HCT116 (cell line): ENCODE data around the gene ALAS1. TPM values are rescaled to one million over a fixed set of nuclear protein-coding genes. Genes with fewer than 3 reads are reported as not detected.

ENCODE experiments used
- ATAC-seq: fragments of 200-7000 bp; cut with Tn5 transposase; 2 replicates; pipeline ENCODE4 v1.9.1; 2020; ENCODE audit warnings: mild to moderate bottlenecking, moderate library complexity
- BruUV-seq: library from RNA; stranded (reverse); fragments of 400-500 nt; replicated peaks from 2 replicates; lab custom pipeline; 2021; lab: Mats Ljungman, UMichigan
- CTCF ChIA-PET: fragments of 300-600 bp; sonication (Branson Sonifier 250); formaldehyde crosslinking; loops from one replicate; lab custom pipeline; 2021; ENCODE audit warnings: antibody characterized with exemption; lab: Charles Lee
- POLR2A ChIA-PET: fragments of 300-600, 350-600 bp; sonication (Branson Sonifier 250); formaldehyde crosslinking; loops from one replicate; lab custom pipeline; 2021; ENCODE audit warnings: antibody characterized with exemption; lab: Charles Lee
- RAD21 ChIA-PET, 2 experiments: fragments of 300-600 bp; sonication (Branson Sonifier 250); formaldehyde crosslinking; loops; one replicate each; lab custom pipeline; 2023; ENCODE audit warnings: low total read pairs in 2 of 2; ENCODE audit not compliant: uncharacterized antibody in 2 of 2, unreplicated experiment in 2 of 2, low non-redundant PET in 1 of 2; lab: Charles Lee
- DNase-seq: peaks from one replicate; pipeline ENCODE4 v3.0.0-alpha.2; 2010; ENCODE audit warnings: low read depth, low spot score
- H2AFZ ChIP-seq: fragments of 200-600 bp; shearing (Covaris generic), sonication (generic); 2 replicates; pipeline ENCODE4 v1.6.1; 2017; ENCODE audit warnings: low read depth, mixed run types, mixed read lengths, antibody characterized with exemption, low read length; ENCODE audit not compliant: poor library complexity, severe bottlenecking
- H3K27ac ChIP-seq: 2 replicates; pipeline ENCODE4 v1.5.1; 2012; ENCODE audit warnings: low read depth, low read length
- H3K27me3 ChIP-seq: fragments of 200-600 bp; sonication (generic); 2 replicates; pipeline ENCODE4 v1.6.1; 2016; ENCODE audit warnings: mixed run types, low read length, mixed read lengths; ENCODE audit not compliant: insufficient read depth
- H3K36me3 ChIP-seq, 2 experiments: fragments of 200-500 bp in 1 of 2; fragments of 200-600 bp in 1 of 2; sonication (Bioruptor generic) in 1 of 2; sonication (generic) in 1 of 2; 2 replicates each; pipeline versions ENCODE4 v1.5.1 to v1.6.1; 2014 to 2016; ENCODE audit warnings: low read length in 2 of 2, inconsistent platforms in 1 of 2, mixed read lengths in 1 of 2, mixed run types in 1 of 2; ENCODE audit not compliant: insufficient read depth in 2 of 2, control insufficient read depth in 1 of 2
- H3K4me1 ChIP-seq, 2 experiments: fragments of 200-600 bp in 1 of 2; sonication (generic) in 1 of 2; 2 replicates each; pipeline versions ENCODE4 v1.5.1 to v1.6.1; 2012 to 2017; ENCODE audit warnings: low read length in 2 of 2, inconsistent platforms in 1 of 2, mild to moderate bottlenecking in 1 of 2, mixed read lengths in 1 of 2, mixed run types in 1 of 2, moderate library complexity in 1 of 2; ENCODE audit not compliant: insufficient read depth in 2 of 2, control insufficient read depth in 1 of 2
- H3K4me2 ChIP-seq: fragments of 200-600 bp; sonication (generic); 2 replicates; pipeline ENCODE4 v1.6.1; 2017; ENCODE audit warnings: mixed run types, low read length, mixed read lengths
- H3K4me3 ChIP-seq, 2 experiments: fragments of 200-600 bp in 1 of 2; sonication (generic) in 1 of 2; replicated peaks in 1 of 2; 2 replicates each; pipeline ENCODE4 v1.5.1; 2011 to 2016; ENCODE audit warnings: low read length in 2 of 2, control low read depth in 1 of 2, low read depth in 1 of 2, mild to moderate bottlenecking in 1 of 2, mixed read lengths in 1 of 2, mixed run types in 1 of 2
- H3K79me2 ChIP-seq: fragments of 200-600 bp; sonication (generic); 2 replicates; pipeline ENCODE4 v1.6.1; 2017; ENCODE audit warnings: mild to moderate bottlenecking, mixed run types, low read length, moderate library complexity, mixed read lengths; ENCODE audit not compliant: insufficient read depth
- H3K9ac ChIP-seq: fragments of 200-600 bp; sonication (generic); 2 replicates; pipeline ENCODE4 v1.6.1; 2016; ENCODE audit warnings: low read length, mixed read lengths
- H3K9me2 ChIP-seq: fragments of 200-600 bp; sonication (generic), shearing (Covaris generic); 2 replicates; pipeline ENCODE4 v1.6.1; 2017; ENCODE audit warnings: mixed run types, mild to moderate bottlenecking, moderate library complexity; ENCODE audit not compliant: insufficient read depth
- H3K9me3 ChIP-seq, 2 experiments: fragments of 200-500 bp in 1 of 2; fragments of 200-600 bp in 1 of 2; sonication (Bioruptor generic) in 1 of 2; sonication (generic) in 1 of 2; 2 replicates each; pipeline ENCODE4 v1.6.1; 2014 to 2017; ENCODE audit warnings: low read length in 2 of 2, mixed read lengths in 2 of 2, inconsistent platforms in 1 of 2, low read depth in 1 of 2, mild to moderate bottlenecking in 1 of 2, mixed run types in 1 of 2, moderate library complexity in 1 of 2; ENCODE audit not compliant: control insufficient read depth in 1 of 2, insufficient read depth in 1 of 2
- H4K20me1 ChIP-seq: fragments of 200-600 bp; sonication (generic), shearing (Covaris generic); 2 replicates; pipeline ENCODE4 v1.6.1; 2017; ENCODE audit warnings: mixed run types, mild to moderate bottlenecking, moderate library complexity; ENCODE audit not compliant: insufficient read depth
- CBX3 ChIP-seq: IDR thresholded peaks from 2 replicates; pipeline ENCODE4 v1.6.1; 2012; ENCODE audit warnings: low read depth
- CEBPB ChIP-seq: IDR thresholded peaks from 2 replicates; pipeline ENCODE4 v1.6.1; 2012; ENCODE audit warnings: low read depth
- ELF1 ChIP-seq: IDR thresholded peaks from 2 replicates; pipeline ENCODE4 v1.6.1; 2012; ENCODE audit warnings: low read depth, borderline replicate concordance
- RAD21 ChIP-seq: IDR thresholded peaks from 2 replicates; pipeline ENCODE4 v1.6.1; 2012; ENCODE audit warnings: low read depth, mild to moderate bottlenecking
- ZFX ChIP-seq: fragments of 450-650 bp; IDR thresholded peaks from 2 replicates; pipeline ENCODE4 v1.6.1; 2017
- intact Hi-C: fragments of 100-400 bp; cut with micrococcal nuclease; formaldehyde crosslinking; loops from 2 replicates; pipeline ENCODE4 v1.10.0; 2022
- total RNA-seq: library from RNA; stranded (reverse); gene quantifications from one replicate; pipeline ENCODE4 v1.2.1, GENCODE V29; 2021; ENCODE audit not compliant: unreplicated experiment

ALAS1 gene
- total RNA-seq, 1 experiment from 2014 or later = 74.0 TPM

DNA sequence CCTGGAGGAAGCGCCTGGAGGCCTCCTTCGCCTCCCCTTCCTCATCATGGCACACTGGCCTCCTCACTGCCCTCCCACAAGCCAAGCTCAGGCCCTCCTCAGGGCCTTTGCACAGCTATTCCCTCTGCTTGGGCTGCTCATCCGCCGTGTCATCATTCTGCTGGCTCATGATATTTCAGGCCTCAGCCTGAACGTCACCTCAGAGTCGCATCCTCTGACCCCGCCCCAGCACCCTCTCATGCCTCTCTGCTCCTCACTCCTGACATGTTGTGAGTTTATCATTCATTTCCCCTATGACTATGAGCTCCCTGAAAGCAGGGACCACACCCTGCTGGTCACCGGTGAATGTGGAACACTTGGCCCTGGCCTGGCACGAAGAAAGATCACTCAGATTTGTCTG, 23.1 kb upstream of the ALAS1 start:
- POLR2A ChIA-PET = no interaction called here
- peaks cover 6 to 15% of the 10 kb centered on the region in 2 experiments; a peak in 3 of 4 replicates for H3K4me1 ChIP-seq
- H3K27ac ChIP-seq = no peak overlapping the region
- intact Hi-C loops = no loop called here
- no peaks in the 10 kb centered on the region for H3K9me2 ChIP-seq
- no peaks in the 10 kb centered on the region for H3K27me3 ChIP-seq
- CTCF ChIA-PET = no interaction called here
- BruUV-seq = no TSS peak
- no peaks in the 10 kb centered on the region for H3K79me2 ChIP-seq
- no peak overlapping the region for H2AFZ ChIP-seq
- H3K4me2 ChIP-seq = no peak overlapping the region
- no peaks in the 10 kb centered on the region for H4K20me1 ChIP-seq
- RAD21 ChIA-PET = no interaction called here
- H3K9me3 ChIP-seq = no peaks in the 10 kb centered on the region
- TF ChIP-seq ELF1 (no peak), CEBPB (no peak)
- H3K4me3 ChIP-seq = no peak overlapping the region
- ATAC-seq = no peak
- no peaks in the 10 kb centered on the region for H3K36me3 ChIP-seq
- no peak overlapping the region for H3K9ac ChIP-seq
- no peak for DNase-seq

DNA sequence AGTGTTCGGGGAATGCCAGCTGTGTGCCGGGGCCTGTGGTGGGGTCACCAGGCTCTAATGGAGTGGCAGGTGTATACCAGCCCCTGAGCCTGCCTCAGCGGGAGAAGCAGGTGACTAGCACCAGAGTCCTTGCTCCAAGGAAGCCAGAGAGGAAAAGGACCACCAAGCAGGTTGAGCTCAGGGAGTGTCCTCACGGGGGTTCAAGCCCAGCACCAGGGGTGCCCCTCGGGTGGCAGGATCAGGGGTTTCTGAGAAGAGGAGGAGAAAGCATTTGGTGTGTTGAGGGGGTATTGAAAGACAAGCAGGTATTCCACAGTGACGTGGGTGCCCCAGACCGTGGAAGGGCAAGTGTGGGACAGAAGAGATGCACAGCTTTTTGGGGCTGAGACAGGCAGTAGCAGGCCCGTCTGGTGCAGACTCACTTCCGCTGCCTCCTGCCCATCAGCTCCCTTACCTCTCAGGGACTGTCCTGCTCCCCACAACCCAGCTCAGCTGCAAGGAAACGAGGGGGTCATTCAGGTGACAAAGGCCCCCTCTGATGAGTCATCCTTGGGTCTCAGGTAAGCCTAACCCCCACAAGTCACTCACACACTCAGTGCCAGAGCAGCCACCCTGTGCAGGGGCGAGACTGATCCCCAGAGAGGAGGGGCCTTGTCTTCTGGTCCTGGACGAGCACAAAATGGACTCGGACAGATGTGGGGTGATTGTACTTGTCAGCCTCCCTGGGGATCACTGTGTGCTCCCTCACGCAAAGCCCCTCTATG, 22.4 kb upstream of the ALAS1 start:
- no peak overlapping the region for H3K4me3 ChIP-seq
- H3K9ac ChIP-seq = no peak overlapping the region
- no peak for DNase-seq
- no peak for TF ChIP-seq CBX3
- TF ChIP-seq RAD21 = no peak
- TF ChIP-seq ZFX = no peak
- TF ChIP-seq, all 23 proteins: peak for 0
- Histone ChIP-seq H3K9me2 (no peaks in the 10 kb centered on the region), H3K27ac (no peak overlapping the region), H3K9me3 (no peaks in the 10 kb centered on the region), H2AFZ (no peak overlapping the region), H3K36me3 (no peaks in the 10 kb centered on the region), H4K20me1 (no peaks in the 10 kb centered on the region), H3K27me3 (no peaks in the 10 kb centered on the region), H3K4me2 (no peak overlapping the region), H3K4me1 (peaks cover 6 to 15% of the 10 kb centered on the region in 2 experiments; a peak in 3 of 4 replicates), H3K79me2 (no peaks in the 10 kb centered on the region)
- ChIA-PET POLR2A (no interaction called here), RAD21 (no interaction called here), CTCF (no interaction called here)
- intact Hi-C loops = no loop called here
- BruUV-seq = no TSS peak
- no peak for ATAC-seq
